OCI-LY1 (cell line): ENCODE results near the gene HDHD3.
"Not testable (repeated sequence)": the region's sequence is repeated elsewhere in the genome, so short reads cannot be mapped to it uniquely, and the experiment has no call there.

Experiments
- EZH2 ChIP-seq: fragments of 200-600 bp; sonication (generic), shearing (Covaris generic); IDR thresholded peaks from 2 replicates; pipeline ENCODE4 v1.8.0; 2017; ENCODE audit warnings: borderline replicate concordance, mixed run types, mild to moderate bottlenecking, antibody characterized with exemption, low read length, moderate library complexity, mixed read lengths
- TF ChIP-seq, protein P1 (sequence below): fragments of 200-600 bp; sonication (generic), shearing (Covaris generic); IDR thresholded peaks from 2 replicates; pipeline ENCODE4 v1.5.1; 2017; ENCODE audit warnings: mild to moderate bottlenecking, antibody characterized with exemption, low read length, moderate library complexity, mixed read lengths

DNA sequence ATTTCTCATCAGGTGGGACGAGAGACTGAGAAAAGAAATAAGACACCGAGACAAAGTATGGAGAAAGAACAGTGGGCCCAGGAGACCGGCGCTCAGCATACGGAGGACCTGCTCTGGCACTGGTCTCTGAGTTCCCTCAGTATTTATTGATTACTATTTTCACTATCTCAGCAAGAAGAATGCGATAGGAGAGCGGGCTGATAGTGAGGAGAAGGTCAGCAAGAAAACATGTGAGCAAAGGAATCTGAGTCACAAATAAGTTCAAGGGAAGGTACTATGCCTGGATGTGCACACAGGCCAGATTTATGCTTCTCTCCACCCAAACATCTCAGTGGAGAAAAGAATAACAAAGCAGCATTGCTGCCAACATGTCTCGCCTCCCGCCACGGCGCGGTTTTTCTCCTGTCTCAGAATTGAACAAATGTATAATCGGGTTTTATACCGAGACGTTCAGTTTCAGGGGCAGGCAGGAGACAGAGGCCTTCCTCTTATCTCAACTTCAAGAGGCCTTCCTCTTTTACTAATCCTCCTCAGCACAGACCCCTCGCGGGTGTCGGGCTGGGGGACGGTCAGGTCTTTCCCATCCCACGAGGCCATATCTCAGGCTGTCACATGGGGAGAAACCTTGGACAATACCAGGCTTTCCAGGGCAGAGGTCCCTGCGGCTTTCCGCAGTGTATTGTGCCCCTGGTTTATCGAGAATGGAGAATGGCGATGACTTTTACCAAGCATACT, 2.5 kb upstream of the HDHD3 start:
- TF ChIP-seq, protein P1, sequence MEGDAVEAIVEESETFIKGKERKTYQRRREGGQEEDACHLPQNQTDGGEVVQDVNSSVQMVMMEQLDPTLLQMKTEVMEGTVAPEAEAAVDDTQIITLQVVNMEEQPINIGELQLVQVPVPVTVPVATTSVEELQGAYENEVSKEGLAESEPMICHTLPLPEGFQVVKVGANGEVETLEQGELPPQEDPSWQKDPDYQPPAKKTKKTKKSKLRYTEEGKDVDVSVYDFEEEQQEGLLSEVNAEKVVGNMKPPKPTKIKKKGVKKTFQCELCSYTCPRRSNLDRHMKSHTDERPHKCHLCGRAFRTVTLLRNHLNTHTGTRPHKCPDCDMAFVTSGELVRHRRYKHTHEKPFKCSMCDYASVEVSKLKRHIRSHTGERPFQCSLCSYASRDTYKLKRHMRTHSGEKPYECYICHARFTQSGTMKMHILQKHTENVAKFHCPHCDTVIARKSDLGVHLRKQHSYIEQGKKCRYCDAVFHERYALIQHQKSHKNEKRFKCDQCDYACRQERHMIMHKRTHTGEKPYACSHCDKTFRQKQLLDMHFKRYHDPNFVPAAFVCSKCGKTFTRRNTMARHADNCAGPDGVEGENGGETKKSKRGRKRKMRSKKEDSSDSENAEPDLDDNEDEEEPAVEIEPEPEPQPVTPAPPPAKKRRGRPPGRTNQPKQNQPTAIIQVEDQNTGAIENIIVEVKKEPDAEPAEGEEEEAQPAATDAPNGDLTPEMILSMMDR = not testable (repeated sequence)
- not testable (repeated sequence) for TF ChIP-seq EZH2
